Cardiac muscle cell (in vitro differentiated cells and primary cell): ENCODE results near the gene IER3. TPM values are rescaled to one million over a fixed set of nuclear protein-coding genes. Genes with fewer than 3 reads are reported as not detected.

ENCODE experiments used
- DNase-seq, 2 donors: peaks; one replicate each; pipeline versions ENCODE4 v3.0.0 to v3.0.0-alpha.2; 2010 to 2017; ENCODE audit warnings: low read depth in 1 of 2, low spot score in 1 of 2
- H3K27ac ChIP-seq: fragments of 200-600 bp; sonication (generic); 2 replicates; pipeline ENCODE4 v1.5.1; 2016
- H3K27me3 ChIP-seq: fragments of 200-600 bp; sonication (generic); 2 replicates; pipeline ENCODE4 v1.6.0; 2016; ENCODE audit warnings: control low read depth
- H3K36me3 ChIP-seq: fragments of 200-600 bp; sonication (generic); 2 replicates; pipeline ENCODE4 v1.5.1; 2016; ENCODE audit warnings: control low read depth
- H3K4me1 ChIP-seq: fragments of 200-600 bp; sonication (generic); 2 replicates; pipeline ENCODE4 v1.8.1; 2017; ENCODE audit warnings: low read depth, mild to moderate bottlenecking, mixed run types
- H3K4me3 ChIP-seq: fragments of 200-600 bp; sonication (generic); 2 replicates; pipeline ENCODE4 v1.5.1; 2016; ENCODE audit warnings: mild to moderate bottlenecking
- H3K9me3 ChIP-seq: fragments of 200-600 bp; sonication (generic); 2 replicates; pipeline ENCODE4 v1.5.1; 2017; ENCODE audit warnings: low read depth, mild to moderate bottlenecking, control low read depth
- polyA plus RNA-seq: library from polyadenylated mRNA; unstranded; fragments of >200 nt; fragmentation: Nextera tagmentation; extraction: Ambion mirVana; gene quantifications from 2 replicates; pipeline ENCODE4 v1.2.1, GENCODE V29; 2016
- total RNA-seq: library from RNA; depleted of rRNA; stranded (reverse); fragments of >200 nt; gene quantifications from 2 replicates; pipeline ENCODE4 v1.2.3, GENCODE V29; 2016
- TF ChIP-seq, protein P1 (sequence below): IDR thresholded peaks from 2 replicates; pipeline ENCODE4 v1.5.1; 2012; ENCODE audit warnings: low read depth, mild to moderate bottlenecking, low read length

Gene IER3
- total and polyA plus RNA-seq, 2 experiments from 2014 or later = 20.1 to 45.8 TPM

- peaks cover 51% of the 10 kb centered on the region for H3K36me3 ChIP-seq
- H3K4me3 ChIP-seq = no peak overlapping the region
- H3K9me3 ChIP-seq = no peaks in the 10 kb centered on the region
- peaks cover 3% of the 10 kb centered on the region for H3K4me1 ChIP-seq
- no peak overlapping the region for H3K27ac ChIP-seq
- no peaks in the 10 kb centered on the region for H3K27me3 ChIP-seq
- no peak for DNase-seq
- TF ChIP-seq, protein P1, sequence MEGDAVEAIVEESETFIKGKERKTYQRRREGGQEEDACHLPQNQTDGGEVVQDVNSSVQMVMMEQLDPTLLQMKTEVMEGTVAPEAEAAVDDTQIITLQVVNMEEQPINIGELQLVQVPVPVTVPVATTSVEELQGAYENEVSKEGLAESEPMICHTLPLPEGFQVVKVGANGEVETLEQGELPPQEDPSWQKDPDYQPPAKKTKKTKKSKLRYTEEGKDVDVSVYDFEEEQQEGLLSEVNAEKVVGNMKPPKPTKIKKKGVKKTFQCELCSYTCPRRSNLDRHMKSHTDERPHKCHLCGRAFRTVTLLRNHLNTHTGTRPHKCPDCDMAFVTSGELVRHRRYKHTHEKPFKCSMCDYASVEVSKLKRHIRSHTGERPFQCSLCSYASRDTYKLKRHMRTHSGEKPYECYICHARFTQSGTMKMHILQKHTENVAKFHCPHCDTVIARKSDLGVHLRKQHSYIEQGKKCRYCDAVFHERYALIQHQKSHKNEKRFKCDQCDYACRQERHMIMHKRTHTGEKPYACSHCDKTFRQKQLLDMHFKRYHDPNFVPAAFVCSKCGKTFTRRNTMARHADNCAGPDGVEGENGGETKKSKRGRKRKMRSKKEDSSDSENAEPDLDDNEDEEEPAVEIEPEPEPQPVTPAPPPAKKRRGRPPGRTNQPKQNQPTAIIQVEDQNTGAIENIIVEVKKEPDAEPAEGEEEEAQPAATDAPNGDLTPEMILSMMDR = no peak
These were observed 12.0 kb downstream of the IER3 start for GRCh38 chr6:30732237-30732943.

DNA sequence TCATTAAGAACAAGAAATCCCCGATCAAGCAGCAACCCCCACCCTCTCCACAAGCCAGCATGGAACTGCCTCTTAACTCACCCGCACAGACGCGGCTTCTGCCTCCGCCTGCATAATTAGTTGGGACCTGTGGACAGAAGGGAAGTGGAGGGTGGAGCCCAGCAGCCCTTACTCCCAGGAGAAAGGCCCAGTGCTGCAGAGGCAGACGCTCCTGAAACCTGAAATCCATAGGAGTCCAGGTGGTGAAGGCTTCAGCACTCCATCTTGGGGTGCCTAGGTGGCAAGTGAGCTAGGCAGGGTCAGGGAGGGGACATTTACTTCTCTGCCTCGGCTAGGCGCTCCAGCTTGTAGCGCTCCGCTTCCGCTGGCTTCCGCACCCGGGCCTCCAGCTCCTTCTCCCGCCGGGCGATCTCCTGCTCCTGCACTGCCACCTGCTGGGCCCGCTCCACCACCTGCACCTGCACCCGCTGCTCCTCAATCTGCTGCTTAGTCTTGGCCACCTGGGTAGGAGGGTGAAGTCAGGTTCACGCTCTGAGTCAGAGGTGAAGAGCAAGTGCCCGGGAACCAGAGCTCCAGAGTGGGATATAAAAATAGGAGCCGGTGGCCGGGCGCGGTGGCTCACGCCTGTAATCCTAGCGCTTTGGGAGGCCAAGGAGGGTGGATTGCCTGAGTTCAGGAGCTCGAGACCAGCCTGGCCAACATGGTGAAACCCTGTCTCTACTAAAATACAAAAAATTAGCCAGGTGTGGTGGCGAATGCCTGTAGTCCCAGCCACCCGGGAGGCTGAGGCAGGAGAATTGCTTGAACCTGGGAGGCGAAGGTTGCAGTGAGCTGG lies 13.5 kb downstream of the IER3 start:
- TF ChIP-seq, protein P1 = peak; percentile 40
- Histone ChIP-seq H3K9me3 (no peaks in the 10 kb centered on the region), H3K27ac (peak overlapping the region; percentile 31), H3K4me1 (peaks cover 3% of the 10 kb centered on the region), H3K27me3 (no peaks in the 10 kb centered on the region), H3K36me3 (peaks cover 52% of the 10 kb centered on the region), H3K4me3 (no peak overlapping the region)
- DNase-seq = peak; percentile 51 to 83

GRCh38 chr6:30727920-30728553 lies 16.3 kb downstream of the IER3 start:
- DNase-seq = peak in 1 of 2 donors; percentile 63
- H3K27ac ChIP-seq = no peak overlapping the region
- TF ChIP-seq, protein P1 = peak; percentile 23
- H3K4me1 ChIP-seq = peaks cover 3% of the 10 kb centered on the region
- no peaks in the 10 kb centered on the region for H3K9me3 ChIP-seq
- no peak overlapping the region for H3K4me3 ChIP-seq
- H3K36me3 ChIP-seq = peaks cover 53% of the 10 kb centered on the region
- no peaks in the 10 kb centered on the region for H3K27me3 ChIP-seq

DNA sequence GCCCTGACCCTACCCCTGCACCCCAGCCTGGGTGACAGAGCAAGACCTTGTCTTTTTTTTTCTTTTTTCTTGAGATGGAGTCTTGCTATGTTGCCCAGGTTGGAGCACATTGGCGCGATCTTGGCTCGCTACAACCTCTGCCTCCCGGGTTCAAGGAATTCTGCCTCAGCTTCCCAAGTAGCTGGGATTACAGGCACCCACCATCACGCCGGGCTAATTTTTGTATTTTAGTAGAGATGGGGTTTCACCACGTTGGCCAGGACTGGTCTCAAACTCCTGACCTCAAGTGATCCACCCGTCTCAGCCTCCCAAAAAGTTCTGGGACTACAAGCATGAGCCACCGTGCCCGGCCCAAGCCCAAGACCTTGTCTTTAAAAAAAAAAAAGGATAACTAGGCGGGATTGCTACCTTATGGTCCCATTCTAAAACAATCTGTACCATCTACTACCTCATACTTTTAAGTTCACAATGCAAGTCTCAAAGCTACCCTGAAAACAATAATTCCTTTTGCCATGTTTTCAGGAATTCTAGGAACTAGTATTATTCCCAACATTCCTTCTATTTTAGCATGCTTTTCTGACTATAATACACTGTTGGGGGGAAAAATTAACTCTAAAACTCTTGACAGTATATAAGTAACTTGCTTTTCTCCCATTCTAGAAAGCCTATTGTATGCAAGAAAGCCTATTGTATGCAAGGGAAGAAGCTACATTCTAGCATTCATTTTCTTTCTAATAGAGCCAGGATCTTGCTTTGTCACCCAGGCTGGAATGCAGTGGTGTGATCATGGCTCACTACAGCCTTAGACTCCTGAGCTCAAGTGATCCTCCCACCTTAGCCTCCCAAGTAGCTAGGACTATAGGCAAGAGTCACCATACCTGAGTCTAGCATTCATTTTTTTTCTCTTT lies 17.6 kb downstream of the IER3 start:
- no peak for DNase-seq
- H3K9me3 ChIP-seq = no peaks in the 10 kb centered on the region
- H3K4me3 ChIP-seq = no peak overlapping the region
- TF ChIP-seq, protein P1 = no peak
- no peaks in the 10 kb centered on the region for H3K27me3 ChIP-seq
- H3K4me1 ChIP-seq = peaks cover 3% of the 10 kb centered on the region
- H3K36me3 ChIP-seq = peaks cover 53% of the 10 kb centered on the region
- H3K27ac ChIP-seq = peak overlapping the region; percentile 69
